ENCODE results near the gene AATK.

GRCh38 chr17:81143717-81144422 is 22.2 kb downstream of the AATK start:
- TF ChIP-seq CTCF (IDR thresholded peaks at IDR 0.05) (no peak), EP300 (IDR thresholded peaks at IDR 0.05) (no peak)

Measured in suprapubic skin (tissue), 3 donors.